Tibial nerve (tissue), 3 donors: ENCODE results near the gene DNAAF3.

Source experiments
- POLR2A ChIP-seq, 2 donors: fragments of 450-650 bp; IDR thresholded peaks; one replicate each; pipeline ENCODE4 v1.6.1; 2017; ENCODE audit warnings: antibody characterized with exemption in 2 of 2, mild to moderate bottlenecking in 2 of 2, moderate library complexity in 2 of 2
- TF ChIP-seq, protein P1 (sequence below), 5 experiments: fragments of 200-600 bp in 3 of 5; fragments of 450-650 bp in 2 of 5; sonication (generic) in 3 of 5; IDR thresholded peaks; one replicate each; pipeline ENCODE4 v1.5.1; 2016 to 2019; ENCODE audit warnings: antibody characterized with exemption in 5 of 5, mild to moderate bottlenecking in 3 of 5, moderate library complexity in 2 of 5

DNA sequence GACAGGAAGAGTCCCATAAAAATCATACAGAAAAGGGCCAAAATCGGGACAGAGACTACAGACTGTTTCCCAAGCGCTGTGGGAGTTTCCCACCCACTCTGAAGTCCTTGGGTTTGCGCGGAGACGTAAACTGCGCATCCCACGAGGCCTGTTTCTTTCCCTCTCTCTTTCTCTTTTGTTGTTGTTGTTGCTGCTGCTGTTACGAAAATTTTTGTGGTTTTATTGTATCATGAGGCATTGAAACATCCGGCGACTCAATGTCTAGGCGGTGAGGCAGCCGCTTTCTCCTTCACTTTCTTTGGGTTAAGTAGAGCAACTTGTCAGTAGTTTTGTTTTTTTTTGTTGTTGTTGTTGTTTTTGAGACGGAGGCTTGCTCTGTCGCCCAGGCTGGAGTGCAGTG is 47.4 kb downstream of the DNAAF3 start:
- TF ChIP-seq, protein P1, sequence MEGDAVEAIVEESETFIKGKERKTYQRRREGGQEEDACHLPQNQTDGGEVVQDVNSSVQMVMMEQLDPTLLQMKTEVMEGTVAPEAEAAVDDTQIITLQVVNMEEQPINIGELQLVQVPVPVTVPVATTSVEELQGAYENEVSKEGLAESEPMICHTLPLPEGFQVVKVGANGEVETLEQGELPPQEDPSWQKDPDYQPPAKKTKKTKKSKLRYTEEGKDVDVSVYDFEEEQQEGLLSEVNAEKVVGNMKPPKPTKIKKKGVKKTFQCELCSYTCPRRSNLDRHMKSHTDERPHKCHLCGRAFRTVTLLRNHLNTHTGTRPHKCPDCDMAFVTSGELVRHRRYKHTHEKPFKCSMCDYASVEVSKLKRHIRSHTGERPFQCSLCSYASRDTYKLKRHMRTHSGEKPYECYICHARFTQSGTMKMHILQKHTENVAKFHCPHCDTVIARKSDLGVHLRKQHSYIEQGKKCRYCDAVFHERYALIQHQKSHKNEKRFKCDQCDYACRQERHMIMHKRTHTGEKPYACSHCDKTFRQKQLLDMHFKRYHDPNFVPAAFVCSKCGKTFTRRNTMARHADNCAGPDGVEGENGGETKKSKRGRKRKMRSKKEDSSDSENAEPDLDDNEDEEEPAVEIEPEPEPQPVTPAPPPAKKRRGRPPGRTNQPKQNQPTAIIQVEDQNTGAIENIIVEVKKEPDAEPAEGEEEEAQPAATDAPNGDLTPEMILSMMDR (IDR thresholded peaks at IDR 0.05), result no peak
- no peak for TF ChIP-seq POLR2A (IDR thresholded peaks at IDR 0.05)
